ENCODE measurements around the gene CYGB.
"Not testable (repeated sequence)": the region's sequence is repeated elsewhere in the genome, so short reads cannot be mapped to it uniquely, and the experiment has no call there.

CYGB gene

DNA sequence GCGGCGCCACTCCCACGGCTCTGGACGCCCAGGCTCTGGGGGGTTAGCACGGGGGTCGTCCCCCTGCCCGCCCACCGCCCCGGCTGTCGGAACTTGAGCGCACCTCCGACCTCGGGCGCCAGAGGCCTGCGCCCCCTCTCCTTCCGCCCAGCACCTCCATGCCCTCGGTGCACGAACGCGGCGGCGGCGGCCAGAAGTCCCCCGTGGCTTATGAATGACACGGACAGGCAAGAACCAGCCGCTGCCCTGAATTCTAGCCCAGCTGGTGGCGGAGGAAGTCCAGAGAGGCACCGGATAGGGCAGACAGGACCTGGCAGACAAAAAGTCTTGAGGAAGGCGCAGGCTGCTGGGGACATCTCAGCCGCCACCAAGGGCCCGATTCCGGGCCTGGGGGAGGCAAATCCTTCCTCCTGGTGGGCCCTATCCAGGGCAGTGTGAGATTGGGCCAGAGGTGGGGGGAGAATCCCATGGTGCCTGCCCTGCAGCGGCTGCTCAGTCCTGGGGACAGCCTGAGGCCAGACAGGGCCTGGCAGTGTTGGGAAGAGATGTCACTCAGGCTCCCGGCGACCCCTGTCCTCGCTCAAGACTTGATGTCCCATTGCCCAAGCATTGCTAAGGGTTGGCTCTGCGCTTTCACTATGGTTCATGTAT is 897 bp upstream of the CYGB start:
- TF ChIP-seq, protein P1, sequence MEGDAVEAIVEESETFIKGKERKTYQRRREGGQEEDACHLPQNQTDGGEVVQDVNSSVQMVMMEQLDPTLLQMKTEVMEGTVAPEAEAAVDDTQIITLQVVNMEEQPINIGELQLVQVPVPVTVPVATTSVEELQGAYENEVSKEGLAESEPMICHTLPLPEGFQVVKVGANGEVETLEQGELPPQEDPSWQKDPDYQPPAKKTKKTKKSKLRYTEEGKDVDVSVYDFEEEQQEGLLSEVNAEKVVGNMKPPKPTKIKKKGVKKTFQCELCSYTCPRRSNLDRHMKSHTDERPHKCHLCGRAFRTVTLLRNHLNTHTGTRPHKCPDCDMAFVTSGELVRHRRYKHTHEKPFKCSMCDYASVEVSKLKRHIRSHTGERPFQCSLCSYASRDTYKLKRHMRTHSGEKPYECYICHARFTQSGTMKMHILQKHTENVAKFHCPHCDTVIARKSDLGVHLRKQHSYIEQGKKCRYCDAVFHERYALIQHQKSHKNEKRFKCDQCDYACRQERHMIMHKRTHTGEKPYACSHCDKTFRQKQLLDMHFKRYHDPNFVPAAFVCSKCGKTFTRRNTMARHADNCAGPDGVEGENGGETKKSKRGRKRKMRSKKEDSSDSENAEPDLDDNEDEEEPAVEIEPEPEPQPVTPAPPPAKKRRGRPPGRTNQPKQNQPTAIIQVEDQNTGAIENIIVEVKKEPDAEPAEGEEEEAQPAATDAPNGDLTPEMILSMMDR (IDR thresholded peaks at IDR 0.05; ENCODE audit: low read depth, low read length), result no peak
- H3K4me3 ChIP-seq (ENCODE audit: low read depth, low read length), result no peak overlapping the region
- in situ Hi-C loops (cut with HindIII; ENCODE audit: low sequenced_read_pairs), result no loop called here
- no peak for DNase-seq (ENCODE audit: low read depth, low spot score)

DNA sequence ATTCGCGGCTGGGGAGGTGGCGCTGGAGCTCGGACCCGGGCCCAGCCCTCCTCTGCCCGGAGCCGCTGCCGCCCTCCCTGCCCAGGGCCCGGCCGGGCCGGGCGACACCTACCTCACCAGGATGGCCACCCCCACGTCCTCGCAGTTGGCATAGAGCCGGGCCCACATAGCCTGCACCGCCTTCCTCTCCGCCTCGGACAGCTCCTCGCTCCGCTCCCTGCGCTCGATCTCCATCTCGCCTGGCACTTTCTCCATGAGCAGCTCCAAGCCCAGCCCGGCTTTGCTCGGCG is 276 bp downstream of the CYGB start:
- peak overlapping the region; percentile 28 for H3K4me3 ChIP-seq (ENCODE audit: low read depth, low read length)
- in situ Hi-C loops (cut with HindIII; ENCODE audit: low sequenced_read_pairs), result no loop called here
- DNase-seq (ENCODE audit: low read depth, low spot score), result no peak
- TF ChIP-seq, protein P1 (IDR thresholded peaks at IDR 0.05; ENCODE audit: low read depth, low read length), result no peak

DNA sequence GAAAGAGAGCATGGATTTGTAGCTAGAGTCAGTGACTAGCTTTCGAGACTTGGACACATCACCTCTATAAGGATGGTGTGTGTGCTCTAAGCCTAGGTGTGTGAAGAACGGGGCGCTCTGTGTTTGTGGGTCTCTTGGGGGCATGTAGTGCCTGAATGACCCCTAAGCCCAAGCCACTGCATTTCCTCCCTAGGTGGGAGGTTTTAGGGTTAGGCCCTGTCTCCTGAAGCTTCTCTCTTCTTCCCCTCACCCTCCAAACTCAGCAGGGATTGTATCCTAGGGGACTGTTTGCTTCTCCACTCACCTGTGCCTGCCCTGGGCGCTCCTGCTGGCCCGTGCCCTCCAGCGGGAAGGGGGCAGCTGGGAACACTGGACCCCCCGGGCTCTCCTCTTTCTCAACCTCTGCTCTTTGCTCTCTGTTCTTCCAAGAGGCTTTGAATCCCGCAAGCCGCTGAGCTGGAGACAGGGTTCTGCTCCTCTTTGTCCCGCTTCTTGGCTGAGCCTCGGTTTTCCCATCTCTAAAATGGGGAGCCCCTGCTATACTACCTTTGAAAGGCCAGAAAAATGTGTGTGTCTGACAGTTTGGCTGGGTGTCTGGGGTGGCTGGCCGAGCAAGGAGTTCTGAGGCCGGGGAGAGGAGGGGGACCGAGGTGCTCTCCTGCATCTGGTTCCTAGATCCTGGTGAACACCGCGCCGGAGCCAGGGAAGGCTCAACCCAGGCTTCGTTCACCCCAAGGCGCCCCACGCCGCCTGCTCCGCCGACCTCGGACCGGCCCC is 810 bp downstream of the CYGB start:
- TF ChIP-seq, protein P1 (IDR thresholded peaks at IDR 0.05; ENCODE audit: low read depth, low read length), result no peak
- in situ Hi-C loops (cut with HindIII; ENCODE audit: low sequenced_read_pairs), result no loop called here
- no peak overlapping the region for H3K4me3 ChIP-seq (ENCODE audit: low read depth, low read length)
- DNase-seq (ENCODE audit: low read depth, low spot score), result no peak

DNA sequence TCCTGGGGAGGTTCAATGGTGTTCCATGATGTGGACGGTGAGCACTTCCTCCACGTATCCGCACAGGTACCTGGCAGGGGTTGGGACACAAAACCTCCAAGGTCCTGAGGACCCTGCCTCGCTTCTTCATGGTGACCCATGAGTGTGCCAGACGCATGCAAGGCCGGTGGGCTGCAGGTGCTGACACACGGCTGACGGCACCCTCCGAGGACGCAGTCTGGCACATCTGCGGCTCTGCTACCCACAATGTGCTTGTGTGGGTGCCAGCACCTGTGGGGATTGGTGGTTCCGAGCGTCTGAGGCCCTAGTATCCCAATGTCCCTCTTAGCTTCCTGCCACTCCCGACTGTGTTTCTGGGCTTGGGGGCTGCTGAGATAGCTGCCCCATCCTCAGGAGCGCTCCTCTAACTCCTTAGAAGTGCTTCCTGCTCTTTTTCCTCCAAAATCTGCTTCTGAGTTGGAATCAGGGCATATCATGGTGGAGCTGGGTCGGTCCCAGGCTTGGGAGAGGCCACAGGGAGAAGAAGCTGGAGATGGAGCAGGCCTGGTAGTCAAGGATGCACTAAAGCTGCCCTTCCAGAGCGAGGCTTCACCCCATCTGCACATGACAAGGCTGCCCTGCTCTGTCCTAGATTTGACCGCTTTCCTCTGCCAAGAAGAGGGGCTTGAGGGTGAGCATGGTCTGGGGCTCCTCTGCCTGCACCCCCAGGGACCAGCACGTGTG is 1.6 kb downstream of the CYGB start:
- no peak overlapping the region for H3K4me3 ChIP-seq (ENCODE audit: low read depth, low read length)
- in situ Hi-C loops (cut with HindIII; ENCODE audit: low sequenced_read_pairs), result no loop called here
- TF ChIP-seq, protein P1 (IDR thresholded peaks at IDR 0.05; ENCODE audit: low read depth, low read length), result no peak
- no peak for DNase-seq (ENCODE audit: low read depth, low spot score)

DNA sequence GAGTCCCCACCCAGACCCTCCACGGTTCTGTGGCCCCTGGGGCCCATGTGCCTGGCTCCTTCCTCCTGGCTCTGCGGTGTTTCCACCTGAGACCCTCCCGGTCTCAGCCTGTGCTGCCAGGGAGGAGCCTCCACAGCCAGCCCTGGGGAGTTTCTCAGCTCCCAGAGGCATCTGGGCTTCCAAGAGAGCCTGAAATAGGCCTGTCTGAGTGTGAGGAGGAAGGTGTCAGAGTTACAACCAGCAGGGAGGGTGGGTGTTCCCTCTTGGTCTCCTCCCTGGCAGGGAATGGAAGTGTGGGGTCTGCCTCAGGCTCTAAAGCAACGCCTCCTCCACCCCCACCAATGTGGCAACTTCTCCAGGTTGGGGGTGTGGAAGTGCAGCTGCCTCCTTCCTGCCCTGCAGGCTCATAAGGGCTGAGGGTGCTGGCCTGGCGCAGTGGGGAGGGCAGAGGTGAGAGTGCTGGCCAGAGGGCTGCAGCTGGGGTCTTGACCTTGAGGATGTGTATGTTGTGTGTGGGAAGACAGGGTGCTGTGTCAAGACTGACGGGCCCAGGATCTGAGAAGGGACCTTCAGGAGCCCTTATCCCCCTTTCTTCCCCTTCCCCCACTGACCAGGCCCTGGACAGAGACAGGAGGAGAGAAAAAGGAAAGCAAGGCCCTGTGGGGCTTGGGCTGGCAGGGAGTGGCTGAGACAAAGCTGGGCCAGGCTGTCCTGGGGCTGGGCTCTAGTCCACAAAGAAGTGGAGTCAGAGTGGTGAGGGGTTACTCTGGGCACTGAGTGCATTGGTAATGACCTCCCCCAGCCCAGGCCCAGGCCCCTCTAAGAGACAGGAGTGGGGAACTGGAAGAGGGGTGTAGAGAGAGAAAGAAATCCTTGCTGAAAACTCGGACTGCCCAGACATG is 2.4 kb downstream of the CYGB start:
- TF ChIP-seq, protein P1 (IDR thresholded peaks at IDR 0.05; ENCODE audit: low read depth, low read length), result no peak
- H3K4me3 ChIP-seq (ENCODE audit: low read depth, low read length), result no peak overlapping the region
- in situ Hi-C loops (cut with HindIII; ENCODE audit: low sequenced_read_pairs), result no loop called here
- no peak for DNase-seq (ENCODE audit: low read depth, low spot score)

DNA sequence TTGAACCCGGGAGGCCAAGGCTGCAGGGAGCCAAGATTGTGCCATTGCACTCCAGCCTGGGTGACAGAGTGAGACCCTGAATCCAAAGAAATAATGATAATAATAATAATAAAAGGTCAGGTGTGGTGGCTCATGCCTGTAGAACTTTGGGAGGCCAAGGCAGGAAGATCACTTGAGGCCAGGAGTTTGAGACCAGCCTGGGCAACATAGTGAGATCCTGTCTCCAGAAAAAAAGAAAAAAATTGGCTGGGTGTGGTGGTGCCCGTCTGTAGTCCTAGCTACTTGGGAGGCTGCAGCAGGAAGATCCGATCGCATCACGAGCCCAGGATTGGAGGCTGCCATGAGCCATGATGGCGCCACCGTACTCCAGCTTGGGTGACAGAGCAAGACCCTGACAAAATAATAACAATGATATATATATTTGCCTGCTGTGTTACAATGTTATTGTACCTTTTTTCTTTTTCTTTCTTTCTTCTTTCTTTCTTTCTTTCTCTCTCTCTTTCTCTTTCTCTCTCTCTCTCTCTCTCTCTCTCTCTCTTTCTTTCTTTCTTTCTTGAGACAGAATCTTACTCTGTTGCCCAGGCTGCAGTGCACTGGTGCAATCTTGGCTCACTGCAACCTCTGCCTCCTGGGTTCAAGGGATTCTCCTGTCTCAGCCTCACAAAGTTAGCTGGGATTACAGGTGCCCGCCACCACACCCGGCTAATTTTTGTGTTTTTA is 3.7 kb downstream of the CYGB start:
- DNase-seq (ENCODE audit: low read depth, low spot score); H3K4me3 ChIP-seq (ENCODE audit: low read depth, low read length); in situ Hi-C loops (cut with HindIII; ENCODE audit: low sequenced_read_pairs): not testable (repeated sequence)

Measured in astrocyte of the spinal cord (primary cell).